IMR-90 (cell line): Measurements from ENCODE around the gene RNF144A.

Source experiments
- CHD1 ChIP-seq: IDR thresholded peaks from 2 replicates; pipeline ENCODE4 v1.6.1; 2012; ENCODE audit warnings: low read depth, low read length, improper control_type of control experiment
- CTCF ChIP-seq: conservative IDR thresholded peaks from 2 replicates; pipeline ENCODE4 v1.5.1; 2012; ENCODE audit warnings: mild to moderate bottlenecking, low read depth, low read length, improper control_type of control experiment
- NFE2L2 ChIP-seq: fragments of 150-350 bp; IDR thresholded peaks from 2 replicates; pipeline ENCODE4 v1.6.1; 2016; ENCODE audit warnings: low read depth, mild to moderate bottlenecking, low read length
- POLR2A ChIP-seq: IDR thresholded peaks from 2 replicates; pipeline ENCODE4 v1.6.1; 2012; ENCODE audit warnings: mild to moderate bottlenecking, low read depth, low read length
- SMC3 ChIP-seq: fragments of 150-350 bp; IDR thresholded peaks from 2 replicates; pipeline ENCODE4 v1.6.1; 2016; ENCODE audit warnings: low read depth, mild to moderate bottlenecking, antibody characterized with exemption, low read length, moderate library complexity
- USF2 ChIP-seq: fragments of 150-350 bp; IDR thresholded peaks from 2 replicates; pipeline ENCODE4 v1.6.1; 2017; ENCODE audit warnings: mild to moderate bottlenecking, antibody characterized with exemption, low read length, low read depth

GRCh38 chr2:6872394-6872793, 44.8 kb upstream of the RNF144A start:
- TF ChIP-seq CHD1 (no peak), CTCF (no peak), USF2 (no peak), NFE2L2 (no peak), POLR2A (no peak), SMC3 (no peak)
